ENCODE results near the gene NHLRC2. TPM values are rescaled to one million over a fixed set of nuclear protein-coding genes. Genes with fewer than 3 reads are reported as not detected.

NHLRC2 gene
- total and polyA plus RNA-seq, 2 donors (not counting 3 experiments of a cell fraction or from before 2014, with no cell fraction given), result 5.2 to 28.2 TPM

DNA sequence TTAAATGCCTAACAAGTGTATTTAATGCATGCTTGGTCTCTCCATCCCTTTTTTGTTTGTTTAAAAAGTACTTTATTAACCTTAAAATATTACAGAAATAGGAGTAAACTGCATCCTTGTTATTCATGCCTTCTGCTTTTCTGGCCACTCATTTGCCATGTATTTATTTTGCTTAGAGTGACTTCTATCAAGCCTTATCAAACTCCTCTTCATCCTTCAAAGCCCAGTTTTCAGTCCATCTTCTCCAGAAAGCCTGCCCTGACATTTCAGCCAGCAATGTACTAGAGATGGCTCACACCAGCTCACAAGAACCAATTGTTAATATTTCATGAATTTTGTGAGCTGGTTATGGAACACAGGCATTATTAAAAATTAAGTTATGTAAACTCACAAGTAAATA lies 82.8 kb downstream of the NHLRC2 start:
- Histone ChIP-seq H3K27me3 (ENCODE audit: control insufficient read depth in 2 of 2, insufficient read depth in 2 of 2, low read length in 2 of 2) (no peaks in the 10 kb centered on the region), H3K4me1 (ENCODE audit: control insufficient read depth, extremely low read depth, insufficient read depth, low read length) (no peaks in the 10 kb centered on the region), H3K4me2 (ENCODE audit: insufficient read depth, low read length) (no peak overlapping the region), H3K36me3 (ENCODE audit: control insufficient read depth in 2 of 2, extremely low read depth in 1 of 2, insufficient read depth in 2 of 2, low read length in 2 of 2) (no peaks in the 10 kb centered on the region), H3K9me3 (replicated peaks; ENCODE audit: control insufficient read depth, insufficient read depth, low read length) (no peaks in the 10 kb centered on the region), H4K20me1 (replicated peaks; ENCODE audit: control insufficient read depth, extremely low read depth, insufficient read depth, low read length) (no peaks in the 10 kb centered on the region), H3K9me1 (replicated peaks; ENCODE audit: control insufficient read depth, extremely low read depth, insufficient read depth, low read length) (no peaks in the 10 kb centered on the region), H2AFZ (ENCODE audit: low read depth, low read length) (no peak overlapping the region), H3K27ac (ENCODE audit: insufficient read depth, low read depth, low read length) (no peak overlapping the region), H3K4me3 (replicated peaks in 1 of 3; ENCODE audit: insufficient read depth in 1 of 3, low read depth in 1 of 3, low read length in 3 of 3) (no peak overlapping the region), H3K79me2 (ENCODE audit: control insufficient read depth, insufficient read depth, low read length) (no peaks in the 10 kb centered on the region), H3K9ac (replicated peaks; ENCODE audit: extremely low read depth, insufficient read depth, low read length) (no peak overlapping the region)
- FAIRE-seq, result no peak
- TF ChIP-seq POLR2A (IDR thresholded peaks at IDR 0.05; ENCODE audit: low read depth, low read length), result no peak
- TF ChIP-seq, protein P1, sequence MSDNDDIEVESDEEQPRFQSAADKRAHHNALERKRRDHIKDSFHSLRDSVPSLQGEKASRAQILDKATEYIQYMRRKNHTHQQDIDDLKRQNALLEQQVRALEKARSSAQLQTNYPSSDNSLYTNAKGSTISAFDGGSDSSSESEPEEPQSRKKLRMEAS (IDR thresholded peaks at IDR 0.05; ENCODE audit: insufficient read depth, insufficient read length), result no peak
- TF ChIP-seq, protein P2, sequence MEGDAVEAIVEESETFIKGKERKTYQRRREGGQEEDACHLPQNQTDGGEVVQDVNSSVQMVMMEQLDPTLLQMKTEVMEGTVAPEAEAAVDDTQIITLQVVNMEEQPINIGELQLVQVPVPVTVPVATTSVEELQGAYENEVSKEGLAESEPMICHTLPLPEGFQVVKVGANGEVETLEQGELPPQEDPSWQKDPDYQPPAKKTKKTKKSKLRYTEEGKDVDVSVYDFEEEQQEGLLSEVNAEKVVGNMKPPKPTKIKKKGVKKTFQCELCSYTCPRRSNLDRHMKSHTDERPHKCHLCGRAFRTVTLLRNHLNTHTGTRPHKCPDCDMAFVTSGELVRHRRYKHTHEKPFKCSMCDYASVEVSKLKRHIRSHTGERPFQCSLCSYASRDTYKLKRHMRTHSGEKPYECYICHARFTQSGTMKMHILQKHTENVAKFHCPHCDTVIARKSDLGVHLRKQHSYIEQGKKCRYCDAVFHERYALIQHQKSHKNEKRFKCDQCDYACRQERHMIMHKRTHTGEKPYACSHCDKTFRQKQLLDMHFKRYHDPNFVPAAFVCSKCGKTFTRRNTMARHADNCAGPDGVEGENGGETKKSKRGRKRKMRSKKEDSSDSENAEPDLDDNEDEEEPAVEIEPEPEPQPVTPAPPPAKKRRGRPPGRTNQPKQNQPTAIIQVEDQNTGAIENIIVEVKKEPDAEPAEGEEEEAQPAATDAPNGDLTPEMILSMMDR (IDR thresholded peaks at IDR 0.05; ENCODE audit: extremely low read depth in 1 of 2, insufficient read depth in 1 of 2, low read depth in 1 of 2, low read length in 2 of 2), result no peak
- no peak for TF ChIP-seq FOS (IDR thresholded peaks at IDR 0.05; ENCODE audit: borderline replicate concordance, insufficient read depth, low read length)
- no peak for TF ChIP-seq JUN (IDR thresholded peaks at IDR 0.05; ENCODE audit: borderline replicate concordance, insufficient read depth, insufficient read length, low read depth)
- no peak for TF ChIP-seq MYC (IDR thresholded peaks at IDR 0.05; ENCODE audit: low read depth, low read length)
- TF ChIP-seq GATA2 (IDR thresholded peaks at IDR 0.05; ENCODE audit: insufficient read depth, insufficient read length, low read depth, low read length), result no peak
- no peak for TF ChIP-seq POLR2AphosphoS5 (IDR thresholded peaks at IDR 0.05; ENCODE audit: insufficient read depth, low read depth, low read length)
- no peak for TF ChIP-seq EZH2 (IDR thresholded peaks at IDR 0.05; ENCODE audit: borderline replicate concordance, low read depth, low read length, severe bottlenecking)
- BruUV-seq (replicated peaks), result no TSS peak
- dilution Hi-C loops (cut with MboI; ENCODE audit: extremely low pct_ligation_motif_present, low sequenced_read_pairs), result no loop called here
- ChIA-PET POLR2A (no interaction called here), CTCF (no interaction called here)
- no peak for DNase-seq (ENCODE audit: low read depth, low spot score)
- intact Hi-C loops (cut with micrococcal nuclease), result no loop called here

Measured in endothelial cell of umbilical vein (primary cell).